Right lung (tissue), 5 donors: Measurements from ENCODE around the gene SFRP4. TPM values are rescaled to one million over a fixed set of nuclear protein-coding genes. Genes with fewer than 3 reads are reported as not detected.

Experiments used
- DNase-seq, 2 donors: peaks; one replicate each; pipeline ENCODE4 v3.0.0-alpha.2; 2013
- polyA plus RNA-seq, 5 donors: library from polyadenylated mRNA; unstranded; fragments of 120-200 nt; gene quantifications; one replicate each; pipeline versions ENCODE4 v1.2.1 to v1.2.3, GENCODE V29; 2013; ENCODE audit warnings: inconsistent platforms in 1 of 5, low replicate concordance in 1 of 5; ENCODE audit not compliant: insufficient read length in 5 of 5, insufficient read depth in 1 of 5

SFRP4 gene
- polyA plus RNA-seq, 5 donors = 0.54 to 2.5 (median 1.3) TPM

DNA sequence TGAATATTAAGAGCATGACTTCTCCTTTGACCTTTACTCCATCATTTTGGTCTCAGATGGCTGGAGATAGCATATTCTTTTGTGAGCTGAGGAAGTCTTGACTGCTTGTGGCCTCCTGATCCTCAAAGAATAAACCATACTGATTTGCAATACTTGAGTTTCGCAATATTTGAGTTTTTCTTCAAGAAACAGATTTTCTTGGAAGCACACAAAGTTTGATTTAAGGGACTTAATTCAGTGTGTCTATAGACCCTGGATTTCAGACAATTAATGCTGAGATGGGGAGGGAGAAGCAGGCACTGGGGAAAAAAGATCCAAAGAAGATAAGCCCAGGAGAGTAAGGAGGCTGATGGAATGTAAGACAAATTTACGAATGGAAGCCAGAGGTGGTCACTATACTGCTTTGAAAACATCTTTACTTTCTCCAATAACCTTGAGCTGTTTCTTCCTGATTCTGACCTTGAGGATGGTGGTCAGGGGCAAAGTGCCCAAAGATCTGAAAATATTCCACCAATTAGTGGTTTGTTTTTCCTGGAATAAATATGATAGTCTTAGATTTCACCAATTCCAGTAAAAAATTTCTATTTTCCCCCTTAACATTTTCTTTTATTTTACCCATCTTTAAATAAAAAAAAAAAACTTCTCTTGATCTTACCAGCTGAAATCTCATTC, 11.3 kb upstream of the SFRP4 start:
- no peak for DNase-seq

DNA sequence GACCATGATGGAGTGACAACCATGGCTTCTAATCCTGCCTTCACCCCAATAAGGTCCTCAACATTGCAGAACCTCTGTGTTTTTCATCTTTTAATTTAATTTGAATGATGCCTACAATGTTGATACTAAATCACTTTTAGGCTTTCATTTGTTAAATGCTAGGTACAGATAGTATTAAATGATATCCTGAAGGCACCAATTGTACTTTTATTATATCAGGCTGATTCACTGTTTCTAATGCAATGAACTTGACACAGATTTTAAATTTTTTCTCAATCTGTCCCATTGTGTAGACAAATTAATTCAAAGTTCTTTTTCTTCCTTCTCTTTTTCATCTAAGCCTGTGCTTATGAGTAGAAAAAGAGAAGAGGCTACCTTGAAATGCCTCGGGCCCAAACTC, 9.0 kb upstream of the SFRP4 start:
- DNase-seq = no peak

DNA sequence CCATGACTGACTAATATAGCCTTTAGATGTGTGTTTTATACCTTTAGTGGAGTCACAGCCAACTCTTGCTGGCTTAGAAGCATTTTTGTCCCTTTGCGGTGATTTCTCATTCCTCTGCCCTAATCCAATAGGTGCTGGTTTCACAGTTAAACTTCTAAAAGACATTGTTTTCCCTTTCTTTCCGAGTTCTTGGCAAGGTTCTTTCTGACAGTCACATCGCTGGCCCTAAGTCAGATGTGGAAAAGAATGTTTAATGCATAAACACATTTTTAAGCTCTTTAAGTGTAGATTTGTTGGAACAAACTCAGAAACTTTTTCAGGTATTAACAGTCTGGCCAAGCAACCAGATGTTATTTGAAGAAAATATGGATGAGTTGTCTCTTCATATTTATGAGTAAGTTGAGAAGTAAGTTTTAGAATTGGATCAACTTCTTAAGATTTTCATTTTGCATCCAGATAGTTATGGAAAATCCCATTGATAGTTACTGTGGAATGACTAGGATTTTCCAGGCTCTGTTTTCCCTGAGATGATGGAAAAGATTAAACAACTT, 7.9 kb upstream of the SFRP4 start:
- no peak for DNase-seq

DNA sequence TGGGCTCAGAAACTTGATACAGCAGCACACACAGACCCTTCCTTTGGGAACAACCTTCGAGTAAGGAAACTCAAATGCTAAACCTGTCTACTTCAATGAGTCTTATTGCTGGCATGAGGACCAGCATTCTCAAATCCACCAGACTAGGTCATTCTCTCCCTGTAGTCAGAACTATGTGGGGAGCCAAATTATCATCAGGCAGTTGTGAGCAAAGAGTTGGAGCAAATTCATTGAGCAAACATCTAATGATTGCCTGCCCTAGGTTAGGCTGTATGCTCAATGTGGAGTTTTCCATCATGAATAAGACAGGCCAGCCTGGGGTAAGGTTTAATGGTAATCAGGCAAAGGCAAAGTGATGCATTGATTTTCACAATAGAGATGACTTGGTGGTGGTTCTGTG, 7.4 kb upstream of the SFRP4 start:
- no peak for DNase-seq

DNA sequence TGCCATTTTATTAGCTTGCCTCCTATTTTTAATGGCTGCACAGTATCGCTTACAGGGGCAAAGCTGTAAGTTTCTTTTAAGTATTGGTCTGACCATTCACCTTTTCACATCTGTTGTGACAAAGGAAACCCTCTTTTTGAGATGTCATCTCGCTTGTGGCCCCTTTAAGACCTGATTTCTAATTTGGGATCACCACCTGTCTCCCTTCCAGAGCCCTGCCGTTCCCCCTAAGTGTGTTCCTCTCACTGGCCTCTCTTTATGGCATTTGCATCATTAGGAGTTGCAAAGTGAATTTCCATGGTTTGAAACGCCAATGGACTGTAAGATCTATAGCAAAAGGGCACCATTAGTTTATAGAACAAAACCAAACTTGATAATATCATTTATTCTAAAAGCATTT, 5.3 kb upstream of the SFRP4 start:
- DNase-seq = no peak

DNA sequence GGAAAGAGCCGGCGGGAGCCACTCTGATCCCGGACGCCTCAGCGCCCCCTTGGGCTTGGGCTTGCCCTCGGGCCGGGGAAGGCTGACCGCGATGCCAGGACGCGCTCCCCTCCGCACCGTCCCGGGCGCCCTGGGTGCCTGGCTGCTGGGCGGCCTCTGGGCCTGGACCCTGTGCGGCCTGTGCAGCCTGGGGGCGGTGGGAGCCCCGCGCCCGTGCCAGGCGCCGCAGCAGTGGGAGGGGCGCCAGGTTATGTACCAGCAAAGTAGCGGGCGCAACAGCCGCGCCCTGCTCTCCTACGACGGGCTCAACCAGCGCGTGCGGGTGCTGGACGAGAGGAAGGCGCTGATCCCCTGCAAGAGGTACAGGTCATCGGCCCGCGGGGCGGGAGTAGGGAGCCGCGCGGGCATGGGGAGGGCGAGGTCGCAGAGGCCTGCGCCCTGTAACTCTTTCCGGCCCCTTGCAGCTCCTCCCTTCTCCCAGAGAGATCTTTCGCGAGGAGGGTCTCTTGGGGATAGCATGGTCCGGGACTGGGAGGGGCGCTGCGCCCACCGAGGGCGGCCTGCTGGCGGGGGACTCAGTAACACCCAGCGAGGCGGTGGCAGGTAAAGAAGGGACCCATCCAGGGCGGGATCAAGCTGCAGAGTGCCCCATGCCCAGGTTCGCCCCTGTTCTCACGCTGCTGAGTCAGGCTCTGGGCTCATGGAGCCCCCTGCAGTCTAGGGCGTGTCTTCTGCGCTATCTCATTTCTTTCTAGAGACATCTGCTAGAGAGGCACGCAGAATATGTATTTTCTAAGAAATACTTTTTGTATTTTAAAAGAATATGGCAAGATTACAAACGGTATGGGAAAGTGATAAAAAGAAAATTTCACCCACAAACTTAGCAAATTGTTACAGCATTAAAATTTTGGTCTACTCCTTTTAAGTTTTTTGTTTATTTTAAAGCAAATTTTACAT, 4.5 kb upstream of the SFRP4 start:
- DNase-seq = peak in 1 of 2 donors; percentile 47

DNA sequence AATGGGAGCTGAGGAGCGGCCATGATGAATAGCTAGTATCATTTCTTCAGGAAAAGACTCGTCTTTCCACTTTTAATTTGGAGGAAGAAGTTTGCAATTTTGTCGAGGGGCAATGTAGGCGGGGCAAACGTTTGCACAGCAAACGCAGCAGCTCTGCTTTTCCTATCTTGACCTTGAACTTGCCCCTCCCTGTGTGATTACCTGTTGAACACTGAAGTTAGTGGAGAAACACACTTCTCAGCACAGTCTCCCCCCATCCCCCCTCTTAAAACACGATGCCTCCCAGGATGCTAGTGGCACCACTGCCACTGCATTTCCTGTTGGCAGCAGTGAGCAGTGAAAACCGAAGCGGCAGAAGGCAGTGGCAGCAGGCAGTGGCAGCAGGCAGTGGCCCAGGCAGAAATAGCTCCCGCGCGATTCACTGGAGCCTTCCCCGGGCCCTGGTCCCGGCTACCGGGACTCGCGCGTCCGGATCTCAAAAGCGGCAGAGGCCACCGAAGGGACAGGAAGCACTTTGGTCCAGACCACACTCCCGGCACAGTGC, 3.8 kb upstream of the SFRP4 start, which contains the start of gene EPDR1:
EPDR1 (plus strand) TSS at position 336 of the 544 bp plus-strand sequence. CDS start 300 bp downstream, outside the sequence.
- DNase-seq = peak; percentile 57

DNA sequence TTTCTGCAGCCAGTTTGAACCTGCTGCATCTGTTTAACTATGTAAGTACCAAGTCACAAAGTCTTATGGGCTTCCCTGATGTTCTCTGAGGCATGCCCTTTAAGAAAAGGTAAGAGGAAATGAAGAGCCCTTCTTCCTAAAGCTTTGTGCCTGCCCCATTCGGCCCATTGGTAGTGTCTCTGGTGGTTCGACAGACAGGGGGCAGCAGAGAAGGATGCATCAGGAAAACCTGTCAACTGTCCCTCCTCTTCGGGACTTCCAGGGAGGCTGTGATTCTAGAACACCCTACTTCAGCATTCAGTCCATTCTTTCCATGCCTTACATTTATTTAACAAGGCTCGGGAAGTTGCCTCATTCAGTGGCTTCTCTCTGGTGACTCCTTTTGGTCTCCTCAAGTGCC, 1.9 kb upstream of the SFRP4 start:
- DNase-seq = no peak

DNA sequence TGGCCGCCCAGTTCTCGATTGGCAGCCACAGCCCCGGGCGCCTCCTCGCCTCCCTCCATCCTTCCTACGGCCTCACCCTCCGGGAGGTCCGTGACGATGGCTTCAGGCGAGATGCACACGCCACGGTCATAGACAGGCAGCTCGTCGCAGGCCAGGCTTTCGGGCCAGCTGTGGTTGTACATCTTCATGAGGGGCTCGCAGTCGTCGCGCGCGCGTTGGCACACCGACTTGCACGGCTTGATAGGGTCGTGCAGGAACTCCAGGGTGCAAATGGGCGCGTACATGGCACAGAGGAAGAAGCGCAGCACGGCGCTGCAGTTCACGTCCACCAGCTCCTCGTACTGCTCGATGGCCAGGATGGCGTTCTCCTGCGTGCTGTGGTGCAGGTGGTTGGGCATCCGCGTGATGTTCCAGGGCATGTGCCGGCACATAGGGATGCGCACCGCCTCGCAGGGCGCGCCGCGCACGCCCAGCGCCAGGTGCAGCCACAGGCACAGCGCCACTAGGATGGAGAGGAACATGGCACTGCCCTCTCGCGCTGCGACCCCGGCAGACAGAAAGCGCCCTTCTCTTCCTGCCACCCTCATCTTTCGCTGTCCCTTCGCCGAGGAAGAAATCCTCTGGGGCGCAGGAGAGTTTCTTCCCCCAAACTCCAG, 472 bp downstream of the SFRP4 start:
- no peak for DNase-seq

DNA sequence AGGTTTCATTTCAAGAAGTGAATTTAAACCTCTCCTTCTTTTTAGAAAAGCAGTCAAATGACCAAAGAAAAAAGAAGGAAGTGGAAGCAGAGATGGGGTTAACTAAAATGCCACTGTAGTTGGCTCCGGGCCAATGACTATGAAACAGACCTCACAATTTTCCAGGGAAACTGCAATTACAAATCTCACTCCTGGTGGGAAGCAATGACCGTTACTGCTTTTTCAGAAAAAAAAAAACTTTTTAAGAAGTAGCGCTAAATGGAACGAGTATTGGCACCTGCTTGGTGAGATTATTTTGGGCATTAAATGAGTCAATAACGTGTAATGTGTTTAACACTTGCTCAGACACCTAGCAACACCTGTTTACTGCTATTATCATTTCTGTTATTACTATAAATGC, 1.2 kb downstream of the SFRP4 start:
- DNase-seq = no peak

DNA sequence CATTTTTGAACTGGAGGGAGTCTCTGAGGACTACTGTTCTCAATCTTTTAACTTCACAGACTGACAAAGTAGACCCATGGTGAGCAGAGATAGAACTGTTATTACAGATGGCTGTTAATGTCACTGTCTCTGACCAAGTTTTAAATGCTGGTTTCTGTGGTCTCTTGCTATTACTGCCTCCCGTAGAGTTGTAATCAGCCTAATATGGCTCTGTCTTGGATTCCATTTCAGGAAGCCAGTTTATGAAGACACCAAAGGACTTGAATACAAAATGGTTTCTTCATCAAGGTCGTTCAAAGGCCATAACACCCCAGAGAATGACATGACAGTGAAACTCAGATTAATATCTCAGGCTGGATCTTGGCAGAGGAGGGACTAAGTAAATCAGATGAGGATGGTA, 3.9 kb downstream of the SFRP4 start:
- DNase-seq = no peak

DNA sequence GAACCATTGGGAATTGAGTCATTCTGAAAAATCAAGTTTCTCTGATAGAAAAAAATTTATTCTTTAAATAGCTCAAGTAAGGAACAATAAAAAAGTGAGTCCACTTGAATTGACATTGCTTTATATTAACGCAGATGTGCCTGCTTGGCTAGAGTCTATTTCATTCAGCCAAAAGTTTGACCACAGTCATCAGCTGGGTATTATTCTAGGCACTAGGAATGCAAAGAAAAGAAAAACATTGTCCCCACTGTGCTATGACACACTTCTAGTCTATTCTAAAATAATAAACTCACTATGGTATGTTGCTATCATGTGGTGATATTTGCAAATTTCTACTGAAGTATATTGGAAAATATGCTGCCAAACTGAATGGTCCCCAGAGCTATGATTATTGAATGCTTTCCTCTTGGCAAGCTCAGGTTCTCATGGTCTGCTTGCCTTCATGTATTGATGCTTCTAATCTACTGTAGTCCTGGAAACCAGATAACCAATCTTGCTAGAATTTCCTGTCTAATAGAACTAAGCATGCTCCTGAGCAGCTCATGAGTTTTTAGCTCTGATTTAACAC, 8.3 kb downstream of the SFRP4 start:
- DNase-seq = no peak

DNA sequence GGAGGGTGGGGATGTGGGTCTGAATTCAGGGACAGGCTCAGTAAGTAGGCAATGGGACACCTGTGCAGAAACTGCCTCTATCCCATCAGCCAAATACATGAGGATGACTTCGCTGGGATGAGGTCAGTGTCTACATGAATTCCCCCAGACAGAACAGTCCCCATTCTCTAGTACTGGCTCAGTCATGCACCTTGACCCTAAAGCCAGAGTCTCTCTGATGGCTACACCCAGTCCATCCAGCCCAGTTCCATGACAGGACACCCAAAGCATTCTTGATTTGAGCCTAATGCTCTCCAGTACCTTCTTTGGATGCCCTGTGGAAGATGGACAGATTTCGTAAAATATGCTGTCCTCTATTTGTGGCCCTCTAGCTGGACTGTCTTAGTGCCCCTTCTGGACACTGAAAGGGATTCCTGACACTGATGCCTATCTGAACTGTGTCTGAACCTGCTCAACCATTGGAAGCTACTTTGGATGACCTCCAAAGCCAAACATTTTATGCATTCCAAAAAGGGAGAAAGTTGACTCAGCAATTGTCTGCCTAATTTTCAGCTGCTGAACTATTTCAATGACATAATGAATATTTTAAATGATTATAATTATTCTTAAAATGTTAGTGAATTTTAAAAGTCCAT, 14.6 kb downstream of the SFRP4 start:
- DNase-seq = no peak

DNA sequence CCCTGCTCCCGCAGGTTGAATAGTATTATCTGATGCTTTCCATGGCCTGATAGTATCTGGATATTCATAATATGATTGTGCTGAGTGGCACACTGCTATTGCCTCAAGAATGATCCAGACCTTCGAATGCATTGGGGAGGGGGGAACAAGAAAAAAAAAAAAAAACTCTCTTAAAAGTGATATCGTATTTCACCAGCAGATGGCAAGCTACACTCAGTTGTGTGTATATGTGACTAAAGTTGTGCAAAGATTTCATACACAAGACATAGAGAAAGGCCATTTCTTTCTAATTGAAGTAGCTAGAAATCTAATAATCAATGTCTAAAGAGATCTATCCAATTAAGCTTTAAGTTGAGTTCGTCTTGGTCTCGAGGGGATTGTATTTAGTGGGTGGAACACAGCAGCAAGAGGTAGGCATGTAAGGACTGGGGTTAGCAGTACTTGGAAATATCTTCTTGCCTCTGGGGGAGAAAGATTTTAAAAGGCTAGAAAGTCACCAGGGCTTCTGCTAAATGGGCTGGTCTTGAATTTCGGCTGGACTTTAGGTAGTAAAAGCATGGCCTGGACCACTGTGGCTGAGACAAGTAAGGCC, 15.3 kb downstream of the SFRP4 start:
- DNase-seq = peak in 1 of 2 donors; percentile 42

DNA sequence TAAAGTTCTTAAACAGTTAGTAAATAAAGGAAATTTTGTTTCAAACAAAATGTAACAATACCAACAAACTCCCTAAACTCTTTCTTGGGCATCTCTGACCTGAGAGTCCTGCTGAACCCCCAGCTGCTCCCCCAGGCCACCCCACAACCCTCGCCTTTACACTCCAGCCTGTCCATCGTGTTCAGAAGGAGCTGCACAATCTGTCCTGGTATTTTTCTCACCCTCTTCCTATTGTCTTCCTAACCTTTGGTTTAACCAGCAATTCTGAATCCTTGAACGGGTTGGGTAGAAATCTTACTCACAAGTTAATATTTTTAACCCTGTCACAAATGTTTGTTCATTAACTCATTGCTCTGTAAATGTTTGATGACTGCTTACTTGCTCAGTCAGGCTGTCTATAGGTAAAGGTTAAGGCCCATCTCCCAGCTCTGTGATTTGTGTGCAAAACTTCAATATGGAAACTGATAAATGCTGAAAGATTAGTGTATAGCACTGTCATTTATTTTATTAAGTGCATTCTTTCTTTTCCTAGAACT, 16.8 kb downstream of the SFRP4 start:
- DNase-seq = no peak

DNA sequence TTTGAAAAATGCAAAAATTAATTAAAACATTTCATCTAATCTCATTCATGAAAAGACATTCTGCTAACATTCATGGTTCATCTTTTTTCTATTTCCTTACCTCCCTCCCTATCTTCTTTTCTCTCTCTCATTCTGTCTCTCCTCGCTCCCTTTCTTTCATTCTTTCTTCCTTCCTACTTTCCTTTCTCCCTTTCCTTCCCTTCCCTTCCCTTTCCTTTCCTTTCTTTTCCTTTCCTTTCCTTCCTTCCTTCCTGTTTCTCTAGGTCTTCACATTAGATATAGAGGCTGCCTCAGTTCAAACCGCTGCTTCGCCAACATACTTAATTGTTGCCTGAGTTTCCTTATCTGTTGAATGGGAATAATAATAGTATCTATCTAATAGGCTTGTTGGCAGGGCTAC, 21.9 kb downstream of the SFRP4 start:
- DNase-seq = no peak

DNA sequence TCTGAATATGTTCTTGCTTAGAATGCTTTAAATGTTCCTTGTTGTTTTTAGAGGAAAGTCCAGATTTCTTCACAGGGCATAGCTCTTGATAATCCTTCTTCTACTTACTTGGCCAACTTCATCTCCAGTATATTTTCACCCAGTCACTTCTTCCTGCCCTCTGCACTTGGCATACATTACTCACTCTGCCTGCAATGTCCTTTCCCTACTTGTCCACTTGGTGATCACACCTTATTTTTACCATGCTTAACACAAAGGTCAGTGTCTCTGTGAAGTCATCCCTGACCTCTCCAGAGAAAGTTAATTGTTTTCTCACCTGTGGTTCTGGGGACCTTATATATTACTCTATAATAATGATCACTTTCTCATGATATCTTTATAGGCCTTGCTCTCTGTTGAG, 23.3 kb downstream of the SFRP4 start:
- no peak for DNase-seq

DNA sequence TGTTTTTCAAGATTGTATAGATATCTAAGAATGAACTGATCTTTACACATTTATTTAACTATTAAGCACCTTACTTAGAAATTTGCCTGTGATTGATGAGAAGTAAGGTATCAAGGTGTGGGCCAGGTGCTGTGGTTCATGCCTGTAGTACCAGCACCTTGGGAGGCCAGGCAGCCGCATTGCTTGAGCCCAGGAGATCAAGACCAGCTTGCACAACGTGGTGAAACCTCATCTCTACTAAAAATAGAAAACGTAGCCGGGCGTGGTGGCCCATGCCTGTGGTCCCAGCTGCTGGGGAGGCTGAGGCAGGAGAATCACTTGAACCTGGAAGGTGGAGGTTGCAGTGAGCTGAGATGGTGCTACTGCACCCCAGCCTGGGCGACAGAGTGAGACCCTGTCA, 34.5 kb downstream of the SFRP4 start:
- no peak for DNase-seq
